ENCODE measurements around the gene AXIN1. TPM values are rescaled to one million over a fixed set of nuclear protein-coding genes. Genes with fewer than 3 reads are reported as not detected.

The AXIN1 gene
- polyA plus RNA-seq, 5 donors: 12.0 to 23.1 (median 17.7) TPM

GRCh38 chr16:284204-285120, 68.1 kb downstream of the AXIN1 start:
- no peak for DNase-seq

GRCh38 chr16:283033-283805, 69.3 kb downstream of the AXIN1 start, which contains the start of gene PDIA2:
Gene PDIA2, plus strand, starts transcription at chr16:283164. Its CDS starts 6 bp downstream, at chr16:283170.
- no peak for DNase-seq

GRCh38 chr16:282491-282890, 70.0 kb downstream of the AXIN1 start:
- no peak for DNase-seq

GRCh38 chr16:281660-282255, 70.8 kb downstream of the AXIN1 start:
- DNase-seq: no peak

GRCh38 chr16:280991-281659, 71.4 kb downstream of the AXIN1 start:
- DNase-seq: no peak

- no peak for DNase-seq
Observed at GRCh38 chr16:280552-280951, 72.0 kb downstream of the AXIN1 start, which contains the start of gene ARHGDIG. Gene ARHGDIG, plus strand, starts transcription at chr16:280591. Its CDS starts 90 bp downstream, at chr16:280681.

- DNase-seq: no peak
Observed at GRCh38 chr16:280005-280460, 72.5 kb downstream of the AXIN1 start.

- no peak for DNase-seq
Observed at GRCh38 chr16:279531-279930, 73.0 kb downstream of the AXIN1 start.

- DNase-seq: peak; percentile 23 to 27
Observed at GRCh38 chr16:278863-279366, 73.6 kb downstream of the AXIN1 start.

- peak in 1 of 2 donors; percentile 36 for DNase-seq
Observed at GRCh38 chr16:276426-277077, 76.0 kb downstream of the AXIN1 start.

- DNase-seq: no peak
Observed at GRCh38 chr16:275786-276232, 76.7 kb downstream of the AXIN1 start, which contains the start of gene RGS11. Gene RGS11, minus strand, starts transcription at chr16:275944. Its CDS starts 33 bp downstream, at chr16:275911.

GRCh38 chr16:275041-275641, 77.4 kb downstream of the AXIN1 start:
- no peak for DNase-seq

GRCh38 chr16:273547-274421, 78.7 kb downstream of the AXIN1 start:
- no peak for DNase-seq

GRCh38 chr16:272633-273546, 79.6 kb downstream of the AXIN1 start:
- no peak for DNase-seq

GRCh38 chr16:270381-271255, 81.9 kb downstream of the AXIN1 start:
- no peak for DNase-seq

GRCh38 chr16:269061-269796, 83.3 kb downstream of the AXIN1 start:
- DNase-seq: no peak
